Thyroid gland (tissue), 4 donors: ENCODE measurements around the gene ZNF396. TPM values are rescaled to one million over a fixed set of nuclear protein-coding genes. Genes with fewer than 3 reads are reported as not detected.

Experiments used
- DNase-seq, 2 donors: peaks; one replicate each; pipeline ENCODE4 v3.0.0-alpha.2; 2019
- H3K27ac ChIP-seq, 3 donors: fragments of 200-600 bp; sonication (generic); 1 replicate in 2 of 3; 2 replicates in 1 of 3; pipeline ENCODE4 v1.5.1; 2016 to 2019; ENCODE audit warnings: mild to moderate bottlenecking in 1 of 3, moderate library complexity in 1 of 3
- H3K27me3 ChIP-seq: fragments of 200-600 bp; sonication (generic); one replicate; pipeline ENCODE4 v1.5.1; 2019
- H3K36me3 ChIP-seq, 2 donors: fragments of 200-600 bp; sonication (generic); one replicate each; pipeline ENCODE4 v1.5.1; 2016 to 2019
- H3K4me1 ChIP-seq, 2 donors: fragments of 200-600 bp; sonication (generic); one replicate each; pipeline ENCODE4 v1.5.1; 2017 to 2019
- H3K4me3 ChIP-seq, 3 donors: fragments of 200-600 bp; sonication (generic); replicated peaks in 1 of 3; 1 replicate in 2 of 3; 2 replicates in 1 of 3; pipeline ENCODE4 v1.5.1; 2016; ENCODE audit warnings: mild to moderate bottlenecking in 1 of 3
- H3K9me3 ChIP-seq: fragments of 200-600 bp; sonication (generic); one replicate; pipeline ENCODE4 v1.5.1; 2017
- CTCF ChIP-seq, 6 experiments: fragments of 200-600 bp in 3 of 6; fragments of 450-650 bp in 3 of 6; sonication (generic) in 3 of 6; IDR thresholded peaks; one replicate each; pipeline ENCODE4 v1.5.1; 2016 to 2019; ENCODE audit warnings: antibody characterized with exemption in 6 of 6, mild to moderate bottlenecking in 2 of 6, inconsistent platforms in 1 of 6, moderate library complexity in 1 of 6
- POLR2A ChIP-seq, 2 donors: fragments of 450-650 bp; IDR thresholded peaks; one replicate each; pipeline ENCODE4 v1.6.1; 2017; ENCODE audit warnings: antibody characterized with exemption in 2 of 2, mild to moderate bottlenecking in 2 of 2, moderate library complexity in 1 of 2
- WGBS, 2 donors: methylation state at CpG; one replicate each; pipeline ENCODE4 v1.1.5; 2017; 5-methylcytosine and 5-hydroxymethylcytosine counted together
- intact Hi-C: fragments of 100-400 bp; cut with DNase I; formaldehyde crosslinking; loops from one replicate; pipeline ENCODE4 v1.15.1; 2023
- total RNA-seq, 4 donors: library from RNA; depleted of rRNA; stranded (reverse); fragments of >200 nt; gene quantifications; one replicate each; pipeline ENCODE4 v1.2.3, GENCODE V29; 2016

The ZNF396 gene
- total RNA-seq, 4 donors from 2014 or later = 5.3 to 14.2 (median 9.1) TPM

- Histone ChIP-seq H3K9me3 (no peaks in the 10 kb centered on the region), H3K36me3 (no peaks in the 10 kb centered on the region), H3K27me3 (no peaks in the 10 kb centered on the region), H3K4me3 (no peak overlapping the region), H3K27ac (no peak overlapping the region), H3K4me1 (peaks cover 0 to 6% of the 10 kb centered on the region in 2 donors)
- 76 to 88% methylated on average over 2 of the region's 2 CpGs for WGBS, 2 donors
- no peak for DNase-seq
- intact Hi-C loops = no loop called here
- TF ChIP-seq CTCF (IDR thresholded peaks at IDR 0.05) = no peak
- no peak for TF ChIP-seq POLR2A (IDR thresholded peaks at IDR 0.05)
Measured at GRCh38 chr18:35352283-35352682, 24.9 kb downstream of the ZNF396 start.

GRCh38 chr18:35348001-35348400 lies 29.1 kb downstream of the ZNF396 start:
- no peaks in the 10 kb centered on the region for H3K36me3 ChIP-seq
- H3K4me1 ChIP-seq = peaks cover 13 to 14% of the 10 kb centered on the region in 2 donors
- no peak for DNase-seq
- TF ChIP-seq POLR2A (IDR thresholded peaks at IDR 0.05) (no peak), CTCF (IDR thresholded peaks at IDR 0.05) (no peak)
- intact Hi-C loops = loop anchor here (10.0 kb wide), 1 partner anchor 53 kb away; the partner anchor contains the start of gene ZSCAN30
- WGBS, 2 donors = 80 to 86% methylated on average over 3 of the region's 3 CpGs
- no peak overlapping the region for H3K4me3 ChIP-seq
- no peaks in the 10 kb centered on the region for H3K27me3 ChIP-seq
- no peak overlapping the region for H3K27ac ChIP-seq
- no peaks in the 10 kb centered on the region for H3K9me3 ChIP-seq

- H3K4me3 ChIP-seq = no peak overlapping the region
- no peaks in the 10 kb centered on the region for H3K36me3 ChIP-seq
- H3K4me1 ChIP-seq = peaks cover 24 to 32% of the 10 kb centered on the region in 2 donors
- WGBS, 2 donors = 80 to 86% methylated on average over 1 of the region's 1 CpG
- no peak for DNase-seq
- H3K27ac ChIP-seq = peak overlapping the region; percentile 96 to 100 (median 100)
- no peaks in the 10 kb centered on the region for H3K9me3 ChIP-seq
- intact Hi-C loops = loop anchor here (10.0 kb wide), 1 partner anchor 51 kb away; the partner anchor contains the start of gene ZSCAN30
- TF ChIP-seq POLR2A (IDR thresholded peaks at IDR 0.05) (no peak), CTCF (IDR thresholded peaks at IDR 0.05) (no peak)
- no peaks in the 10 kb centered on the region for H3K27me3 ChIP-seq
Measured at GRCh38 chr18:35345950-35346349, 31.2 kb downstream of the ZNF396 start.

- TF ChIP-seq CTCF (IDR thresholded peaks at IDR 0.05) (no peak), POLR2A (IDR thresholded peaks at IDR 0.05) (peak in 1 of 2 donors; percentile 44)
- H3K4me3 ChIP-seq = no peak overlapping the region
- intact Hi-C loops = loop anchor here (10.0 kb wide), 1 partner anchor 51 kb away; the partner anchor contains the start of gene ZSCAN30
- DNase-seq = peak; percentile 76 to 77
- peaks cover 0 to under 1% of the 10 kb centered on the region in 2 donors for H3K36me3 ChIP-seq
- no peaks in the 10 kb centered on the region for H3K9me3 ChIP-seq
- peaks cover 24 to 35% of the 10 kb centered on the region in 2 donors for H3K4me1 ChIP-seq
- peak overlapping the region; percentile 96 to 100 (median 100) for H3K27ac ChIP-seq
- WGBS, 2 donors = 15 to 18% methylated on average over 6 of the region's 6 CpGs
- no peaks in the 10 kb centered on the region for H3K27me3 ChIP-seq
Measured at GRCh38 chr18:35345460-35345921, 31.6 kb downstream of the ZNF396 start.

- WGBS, 2 donors = 50 to 54% methylated on average over 12 of the region's 12 CpGs
- TF ChIP-seq CTCF (IDR thresholded peaks at IDR 0.05) (no peak), POLR2A (IDR thresholded peaks at IDR 0.05) (no peak)
- Histone ChIP-seq H3K27ac (peak overlapping the region; percentile 96 to 100 (median 100)), H3K4me1 (peaks cover 24 to 35% of the 10 kb centered on the region in 2 donors), H3K27me3 (no peaks in the 10 kb centered on the region), H3K36me3 (peaks cover under 1 to 6% of the 10 kb centered on the region in 2 donors), H3K4me3 (peak overlapping the region in 2 of 3 donors; percentile 63 to 99), H3K9me3 (no peaks in the 10 kb centered on the region)
- intact Hi-C loops = loop anchor here (10.0 kb wide), 1 partner anchor 50 kb away; the partner anchor contains the start of gene ZSCAN30
- peak; percentile 27 to 30 for DNase-seq
Measured at GRCh38 chr18:35344736-35345459, 32.2 kb downstream of the ZNF396 start.
